ENCODE measurements around the gene MSL1.

DNA sequence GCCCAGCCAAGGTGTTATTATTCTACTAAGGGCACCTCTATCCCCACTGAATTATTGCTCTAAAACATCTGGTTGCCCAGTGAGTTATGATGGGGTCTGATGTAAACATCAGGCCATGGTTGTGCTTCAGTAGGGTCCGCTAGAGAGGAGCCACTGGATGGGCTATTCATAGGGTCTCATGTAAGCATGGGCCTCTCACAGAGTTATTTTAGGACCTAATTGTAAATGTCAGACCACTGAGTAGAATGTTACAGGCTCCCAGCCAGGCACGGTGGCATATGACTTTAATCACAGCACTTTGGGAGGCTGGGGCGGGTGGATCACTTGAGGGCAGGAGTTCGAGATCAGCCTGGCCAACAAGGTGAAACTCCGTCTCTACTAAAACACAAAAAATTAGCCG is 60.8 kb downstream of the MSL1 start:
- TF ChIP-seq POLR2A (IDR thresholded peaks at IDR 0.05) = no peak
- TF ChIP-seq, protein P1, sequence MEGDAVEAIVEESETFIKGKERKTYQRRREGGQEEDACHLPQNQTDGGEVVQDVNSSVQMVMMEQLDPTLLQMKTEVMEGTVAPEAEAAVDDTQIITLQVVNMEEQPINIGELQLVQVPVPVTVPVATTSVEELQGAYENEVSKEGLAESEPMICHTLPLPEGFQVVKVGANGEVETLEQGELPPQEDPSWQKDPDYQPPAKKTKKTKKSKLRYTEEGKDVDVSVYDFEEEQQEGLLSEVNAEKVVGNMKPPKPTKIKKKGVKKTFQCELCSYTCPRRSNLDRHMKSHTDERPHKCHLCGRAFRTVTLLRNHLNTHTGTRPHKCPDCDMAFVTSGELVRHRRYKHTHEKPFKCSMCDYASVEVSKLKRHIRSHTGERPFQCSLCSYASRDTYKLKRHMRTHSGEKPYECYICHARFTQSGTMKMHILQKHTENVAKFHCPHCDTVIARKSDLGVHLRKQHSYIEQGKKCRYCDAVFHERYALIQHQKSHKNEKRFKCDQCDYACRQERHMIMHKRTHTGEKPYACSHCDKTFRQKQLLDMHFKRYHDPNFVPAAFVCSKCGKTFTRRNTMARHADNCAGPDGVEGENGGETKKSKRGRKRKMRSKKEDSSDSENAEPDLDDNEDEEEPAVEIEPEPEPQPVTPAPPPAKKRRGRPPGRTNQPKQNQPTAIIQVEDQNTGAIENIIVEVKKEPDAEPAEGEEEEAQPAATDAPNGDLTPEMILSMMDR (IDR thresholded peaks at IDR 0.05) = no peak
